Measurements from ENCODE around the gene ATAT1. TPM values are rescaled to one million over a fixed set of nuclear protein-coding genes. Genes with fewer than 3 reads are reported as not detected.

ATAT1 gene
- total and polyA plus RNA-seq, 9 of the 15 experiments (the other 6 are each of a cell fraction or from before 2014, with no cell fraction given) = 0.65 to 5.8 (median 1.6) TPM

DNA sequence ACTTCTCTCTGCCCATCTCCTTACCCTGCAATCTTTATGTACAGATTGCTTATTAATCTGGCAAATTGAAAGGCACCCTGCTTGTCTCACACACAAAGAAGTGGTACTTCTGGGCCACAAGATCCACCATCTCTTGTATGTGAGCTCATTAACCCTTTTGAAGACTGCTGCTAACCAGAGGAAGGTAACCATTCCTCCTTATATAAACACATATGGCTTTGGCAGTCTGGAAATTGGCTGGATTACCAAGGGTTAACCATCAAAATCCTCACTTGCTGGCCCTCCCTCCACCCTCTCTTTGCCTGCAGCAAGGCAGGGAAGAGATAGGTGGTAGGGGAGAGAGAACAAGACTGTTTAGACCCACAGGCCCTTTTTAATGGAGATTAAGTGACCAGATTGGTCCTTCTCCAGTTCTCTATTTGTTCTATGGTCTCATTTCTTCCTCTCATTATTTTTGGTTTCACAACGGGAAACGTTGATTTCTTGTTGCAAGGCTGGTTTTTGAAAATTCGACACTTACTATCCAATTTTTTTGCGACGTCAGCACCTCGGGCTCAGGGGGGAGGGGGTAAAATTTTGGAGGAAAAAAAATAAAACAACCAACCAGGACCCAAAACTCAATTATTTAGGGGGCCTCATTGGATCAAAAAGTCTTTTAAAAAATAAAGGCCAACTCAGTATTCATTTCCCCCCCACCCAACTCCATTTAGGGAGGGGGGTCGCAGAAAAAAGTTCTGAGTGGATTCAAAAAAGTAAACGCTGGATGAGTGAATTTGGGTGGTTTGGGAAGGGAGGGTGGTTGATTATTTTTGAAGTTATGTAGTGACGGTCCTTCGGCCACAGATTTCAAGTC lies 10.5 kb upstream of the ATAT1 start (continued):
- TF ChIP-seq THAP12 (CRISPR knock-in tag; IDR thresholded peaks at IDR 0.05) (peak; percentile 28; the same call in 1 of the 2 replicates), CREBBP (IDR thresholded peaks at IDR 0.05; ENCODE audit: low read depth, low read length) (no peak), RBFOX2 (IDR thresholded peaks at IDR 0.05; ENCODE audit: low read depth, low read length) (no peak), THRAP3 (IDR thresholded peaks at IDR 0.05; ENCODE audit: borderline replicate concordance) (peak; percentile 3), ILK (tag; IDR thresholded peaks at IDR 0.05; ENCODE audit: borderline replicate concordance, low read depth) (no peak), MNT (conservative IDR thresholded peaks at IDR 0.05) (peak in 1 of 2 experiments; percentile 10; a peak in 1 of 4 replicates), CC2D1A (IDR thresholded peaks at IDR 0.05) (no peak), FOXK2 (conservative IDR thresholded peaks at IDR 0.05 in 1 of 2, IDR thresholded peaks at IDR 0.05 in 1 of 2; ENCODE audit: low read depth in 2 of 2) (no peak), ZKSCAN8 (CRISPR knock-in tag; IDR thresholded peaks at IDR 0.05) (peak; percentile 74), SMAD2 (IDR thresholded peaks at IDR 0.05; ENCODE audit: low read depth, low read length) (no peak), SMAD3 (CRISPR knock-in tag; conservative IDR thresholded peaks at IDR 0.05) (peak; percentile 77), KAT7 (CRISPR knock-in tag; IDR thresholded peaks at IDR 0.05; ENCODE audit: borderline replicate concordance) (0 out of 2 replicates have a peak, but pooled peaks have one; percentile 87), GABPB1 (CRISPR knock-in tag; IDR thresholded peaks at IDR 0.05) (no peak; the same call in 1 of the 2 replicates), CTBP1 (IDR thresholded peaks at IDR 0.05; ENCODE audit: borderline replicate concordance) (peak; percentile 63), PTRF (tag; IDR thresholded peaks at IDR 0.05) (no peak), SIN3B (IDR thresholded peaks at IDR 0.05; ENCODE audit: low read depth) (no peak; the same call in 1 of the 2 replicates), ZNF134 (CRISPR knock-in tag; conservative IDR thresholded peaks at IDR 0.05) (no peak), KDM2B (CRISPR knock-in tag; IDR thresholded peaks at IDR 0.05) (no peak), CREB3 (tag; conservative IDR thresholded peaks at IDR 0.05; ENCODE audit: low read depth) (no peak), ZNF175 (CRISPR knock-in tag; IDR thresholded peaks at IDR 0.05; ENCODE audit: low read depth) (no peak; the same call in 1 of the 2 replicates), SMARCE1 (IDR thresholded peaks at IDR 0.05) (no peak), HES1 (IDR thresholded peaks at IDR 0.05; ENCODE audit: low read depth) (no peak; the same call in 1 of the 2 replicates), MIER1 (IDR thresholded peaks at IDR 0.05; ENCODE audit: low read depth) (no peak)

All from K562 (cell line).